Thoracic aorta (tissue), 2 donors: ENCODE measurements around the gene RAD52. TPM values are rescaled to one million over a fixed set of nuclear protein-coding genes. Genes with fewer than 3 reads are reported as not detected.
"Not testable (repeated sequence)": the region's sequence is repeated elsewhere in the genome, so short reads cannot be mapped to it uniquely, and the experiment has no call there.

Source experiments
- ATAC-seq: fragments of 150-250 bp; one replicate; pipeline ENCODE4 v1.8.0; 2017; ENCODE audit warnings: low read depth; ENCODE audit not compliant: insufficient number of reproducible peaks, low FRiP score
- DNase-seq: peaks from one replicate; pipeline ENCODE4 v3.0.0-alpha.2; 2020; ENCODE audit warnings: low spot score
- H3K27ac ChIP-seq, 2 donors: fragments of 200-600 bp; sonication (generic); 1 replicate in 1 of 2; 2 replicates in 1 of 2; pipeline ENCODE4 v1.5.1; 2016; ENCODE audit warnings: mild to moderate bottlenecking in 2 of 2, moderate library complexity in 2 of 2
- H3K27me3 ChIP-seq: fragments of 200-600 bp; sonication (generic); replicated peaks from 2 replicates; pipeline ENCODE4 v1.6.0; 2016; ENCODE audit warnings: mild to moderate bottlenecking; ENCODE audit not compliant: insufficient read depth
- H3K36me3 ChIP-seq: fragments of 200-600 bp; sonication (generic); one replicate; pipeline ENCODE4 v1.5.1; 2016
- H3K4me1 ChIP-seq, 2 donors: fragments of 200-600 bp; sonication (generic); 1 replicate in 1 of 2; 2 replicates in 1 of 2; pipeline versions ENCODE4 v1.5.1 to v1.6.0; 2016; ENCODE audit warnings: low read depth in 2 of 2, mild to moderate bottlenecking in 1 of 2; ENCODE audit not compliant: control insufficient read depth in 1 of 2
- H3K4me3 ChIP-seq: fragments of 200-600 bp; sonication (generic); 2 replicates; pipeline ENCODE4 v1.5.1; 2016; ENCODE audit warnings: mild to moderate bottlenecking
- H3K9me3 ChIP-seq: fragments of 200-600 bp; sonication (generic); 2 replicates; pipeline ENCODE4 v1.5.1; 2016
- CTCF ChIP-seq: fragments of 200-600 bp; sonication (generic); IDR thresholded peaks from one replicate; pipeline ENCODE4 v1.5.1; 2019; ENCODE audit warnings: antibody characterized with exemption
- total RNA-seq, 2 donors: library from RNA; depleted of rRNA; stranded (reverse); fragments of >200 nt; gene quantifications; one replicate each; pipeline versions ENCODE4 v1.1.0 to v1.2.3, GENCODE V29; 2016

Gene RAD52
- total RNA-seq, 2 donors from 2014 or later = 21.5 to 21.9 TPM

- H3K4me3 ChIP-seq = no peak overlapping the region
- H3K27ac ChIP-seq = no peak overlapping the region
- peaks cover 10 to 20% of the 10 kb centered on the region in 2 donors for H3K4me1 ChIP-seq
- no peaks in the 10 kb centered on the region for H3K27me3 ChIP-seq
- DNase-seq (no peak), ATAC-seq (no peak)
- TF ChIP-seq CTCF = no peak
- no peaks in the 10 kb centered on the region for H3K9me3 ChIP-seq
- H3K36me3 ChIP-seq = peaks cover 9% of the 10 kb centered on the region
These were observed 5.3 kb downstream of the RAD52 start for GRCh38 chr12:944211-944610.

GRCh38 chr12:943051-943450 lies 6.4 kb downstream of the RAD52 start:
- peaks cover 11% of the 10 kb centered on the region for H3K36me3 ChIP-seq
- H3K9me3 ChIP-seq = no peaks in the 10 kb centered on the region
- no peak for DNase-seq
- no peak for ATAC-seq
- TF ChIP-seq CTCF = no peak
- H3K4me1 ChIP-seq = peaks cover 3 to 14% of the 10 kb centered on the region in 2 donors
- no peaks in the 10 kb centered on the region for H3K27me3 ChIP-seq
- no peak overlapping the region for H3K27ac ChIP-seq
- no peak overlapping the region for H3K4me3 ChIP-seq

- no peak for TF ChIP-seq CTCF
- peaks cover 11% of the 10 kb centered on the region for H3K36me3 ChIP-seq
- DNase-seq = no peak
- ATAC-seq = no peak
- H3K9me3 ChIP-seq = no peaks in the 10 kb centered on the region
- H3K4me1 ChIP-seq = no peaks in the 10 kb centered on the region
- H3K27me3 ChIP-seq = no peaks in the 10 kb centered on the region
- no peak overlapping the region for H3K27ac ChIP-seq
- no peak overlapping the region for H3K4me3 ChIP-seq
These were observed 10.7 kb downstream of the RAD52 start for GRCh38 chr12:938810-939209.

- Histone ChIP-seq H3K36me3 (peaks cover 14% of the 10 kb centered on the region), H3K27me3 (no peaks in the 10 kb centered on the region), H3K27ac (no peak overlapping the region), H3K9me3 (no peaks in the 10 kb centered on the region), H3K4me1 (no peaks in the 10 kb centered on the region), H3K4me3 (no peak overlapping the region)
- no peak for ATAC-seq
- no peak for TF ChIP-seq CTCF
- DNase-seq = no peak
These were observed 12.8 kb downstream of the RAD52 start for GRCh38 chr12:936377-937345.

- not testable (repeated sequence) for H3K4me1 ChIP-seq, H3K4me3 ChIP-seq, ATAC-seq, H3K9me3 ChIP-seq, H3K27ac ChIP-seq, H3K27me3 ChIP-seq, DNase-seq
- peaks cover 14% of the 10 kb centered on the region for H3K36me3 ChIP-seq
These were observed 13.6 kb downstream of the RAD52 start for GRCh38 chr12:935891-936290.
